GM12878 (cell line): ENCODE results near the gene SH2B2.

ENCODE experiments used
- CEBPB ChIP-seq, 2 experiments: fragments of 150-350 bp in 1 of 2; IDR thresholded peaks; 2 replicates each; pipeline ENCODE4 v1.6.1; 2012 to 2014; ENCODE audit warnings: low read depth in 2 of 2, low read length in 2 of 2, borderline replicate concordance in 1 of 2, inconsistent platforms in 1 of 2
- EZH2 ChIP-seq: IDR thresholded peaks from 2 replicates; pipeline ENCODE4 v1.6.1; 2012; ENCODE audit warnings: low read depth, mild to moderate bottlenecking, control low read depth, inconsistent platforms, low read length, borderline replicate concordance; ENCODE audit not compliant: control insufficient read depth
- HDAC6 ChIP-seq: fragments of 200-600 bp; sonication (generic); IDR thresholded peaks from one replicate; pipeline ENCODE4 v1.8.0; 2017; ENCODE audit warnings: antibody characterized with exemption; ENCODE audit not compliant: unreplicated experiment
- TAF1 ChIP-seq: IDR thresholded peaks from 2 replicates; pipeline ENCODE4 v1.6.1; 2011; ENCODE audit warnings: mild to moderate bottlenecking, low read depth, low read length, borderline replicate concordance
- TF ChIP-seq, protein P1 (sequence below), 3 experiments: IDR thresholded peaks in 2 of 3; conservative IDR thresholded peaks in 1 of 3; 2 replicates each; pipeline ENCODE4 v1.5.1; 2011; ENCODE audit warnings: low read depth in 3 of 3, low read length in 3 of 3, mild to moderate bottlenecking in 3 of 3, control low read depth in 2 of 3, moderate library complexity in 2 of 3, inconsistent platforms in 1 of 3, mixed read lengths in 1 of 3; ENCODE audit not compliant: control insufficient read depth in 2 of 3, insufficient read depth in 1 of 3; ENCODE audit errors: extremely low read depth in 1 of 3

DNA sequence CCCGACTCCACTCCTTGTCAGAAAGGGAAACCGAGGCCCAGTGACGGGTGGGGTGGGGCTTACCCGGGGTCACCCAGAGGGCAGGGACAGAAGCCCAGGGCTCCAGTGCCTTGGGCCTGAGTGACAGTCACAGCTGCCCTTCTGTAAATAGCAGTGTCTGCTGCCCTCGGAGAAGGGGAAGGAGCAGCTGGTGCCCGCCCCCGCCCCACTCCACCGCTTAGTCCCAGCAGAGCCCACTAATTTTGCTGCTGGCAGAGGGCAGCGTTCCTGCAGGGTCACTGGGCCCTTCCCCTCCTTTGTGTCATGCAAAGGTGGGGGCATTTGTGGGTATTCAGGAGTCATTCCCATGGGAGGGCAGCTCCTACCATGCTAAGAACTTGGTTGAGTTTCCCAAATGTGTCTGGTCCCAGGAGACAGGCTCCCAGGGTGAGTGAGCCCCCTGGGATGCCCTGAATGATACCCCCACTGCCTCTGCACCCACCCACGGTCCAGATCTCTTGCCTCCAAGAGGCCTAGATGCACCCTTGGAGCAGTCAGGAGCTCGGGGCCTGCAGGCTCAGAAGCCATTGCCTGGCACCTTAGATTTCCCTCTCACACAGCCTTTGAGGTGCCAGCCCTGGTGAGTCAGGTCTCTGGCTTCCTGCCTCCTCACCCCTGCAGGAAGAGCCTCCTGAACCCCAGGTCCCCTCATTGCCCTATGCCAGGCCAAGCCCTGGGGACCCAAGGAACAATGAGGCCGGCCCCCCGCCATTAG, 17.2 kb downstream of the SH2B2 start:
- TF ChIP-seq CEBPB (IDR thresholded peaks at IDR 0.05; ENCODE audit: borderline replicate concordance in 1 of 2, low read depth in 2 of 2, low read length in 2 of 2) = no peak
- TF ChIP-seq, protein P1, sequence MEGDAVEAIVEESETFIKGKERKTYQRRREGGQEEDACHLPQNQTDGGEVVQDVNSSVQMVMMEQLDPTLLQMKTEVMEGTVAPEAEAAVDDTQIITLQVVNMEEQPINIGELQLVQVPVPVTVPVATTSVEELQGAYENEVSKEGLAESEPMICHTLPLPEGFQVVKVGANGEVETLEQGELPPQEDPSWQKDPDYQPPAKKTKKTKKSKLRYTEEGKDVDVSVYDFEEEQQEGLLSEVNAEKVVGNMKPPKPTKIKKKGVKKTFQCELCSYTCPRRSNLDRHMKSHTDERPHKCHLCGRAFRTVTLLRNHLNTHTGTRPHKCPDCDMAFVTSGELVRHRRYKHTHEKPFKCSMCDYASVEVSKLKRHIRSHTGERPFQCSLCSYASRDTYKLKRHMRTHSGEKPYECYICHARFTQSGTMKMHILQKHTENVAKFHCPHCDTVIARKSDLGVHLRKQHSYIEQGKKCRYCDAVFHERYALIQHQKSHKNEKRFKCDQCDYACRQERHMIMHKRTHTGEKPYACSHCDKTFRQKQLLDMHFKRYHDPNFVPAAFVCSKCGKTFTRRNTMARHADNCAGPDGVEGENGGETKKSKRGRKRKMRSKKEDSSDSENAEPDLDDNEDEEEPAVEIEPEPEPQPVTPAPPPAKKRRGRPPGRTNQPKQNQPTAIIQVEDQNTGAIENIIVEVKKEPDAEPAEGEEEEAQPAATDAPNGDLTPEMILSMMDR (IDR thresholded peaks at IDR 0.05 in 2 of 3, conservative IDR thresholded peaks at IDR 0.05 in 1 of 3; ENCODE audit: control insufficient read depth in 2 of 3, extremely low read depth in 1 of 3, insufficient read depth in 1 of 3, low read depth in 3 of 3, low read length in 3 of 3) = no peak
- no peak for TF ChIP-seq TAF1
- no peak for TF ChIP-seq HDAC6
- TF ChIP-seq EZH2 = no peak
